HL-60 (cell line): ENCODE data around the gene UBE2L6.

Experiments used
- DNase-seq, 2 experiments: peaks; one replicate each; pipeline ENCODE4 v3.0.0-alpha.2; 2010 to 2020; ENCODE audit warnings: low read depth in 1 of 2, low spot score in 1 of 2
- H3K27ac ChIP-seq: fragments of 250-450 bp; sonication (Bioruptor Pico); replicated peaks from 2 replicates; pipeline ENCODE4 v1.5.1; 2020; ENCODE audit warnings: mild to moderate bottlenecking, moderate library complexity
- H3K27me3 ChIP-seq: fragments of 250-450 bp; sonication (Bioruptor Pico); 2 replicates; pipeline ENCODE4 v1.5.1; 2021; ENCODE audit warnings: mild to moderate bottlenecking, moderate library complexity; ENCODE audit not compliant: insufficient read depth, poor library complexity, severe bottlenecking
- H3K4me3 ChIP-seq: replicated peaks from 2 replicates; pipeline ENCODE4 v1.5.1; 2011; ENCODE audit warnings: mild to moderate bottlenecking, control low read depth, low read length; ENCODE audit not compliant: insufficient read depth
- GABPA ChIP-seq: IDR thresholded peaks from 2 replicates; pipeline ENCODE4 v1.6.1; 2012; ENCODE audit warnings: low read depth
- POLR2AphosphoS5 ChIP-seq: IDR thresholded peaks from 2 replicates; pipeline ENCODE4 v1.6.1; 2012; ENCODE audit warnings: low read depth
- SPI1 ChIP-seq: IDR thresholded peaks from 2 replicates; pipeline ENCODE4 v1.6.1; 2012; ENCODE audit warnings: low read depth, mild to moderate bottlenecking, borderline replicate concordance
- long read RNA-seq: library from polyadenylated mRNA; unstranded; transcript quantifications from one replicate; pipeline ENCODE4 v2.0.0, GENCODE V29; 2020
- TF ChIP-seq, protein P1 (sequence below): IDR thresholded peaks from one replicate; pipeline ENCODE4 v1.5.1; 2011; ENCODE audit warnings: low read length, control low read depth, inconsistent platforms; ENCODE audit not compliant: insufficient read depth
- TF ChIP-seq, protein P2 (sequence below): IDR thresholded peaks from 2 replicates; pipeline ENCODE4 v1.6.1; 2012; ENCODE audit warnings: low read depth; ENCODE audit not compliant: insufficient replicate concordance

The UBE2L6 gene
- long read RNA-seq: 0 reads

DNA sequence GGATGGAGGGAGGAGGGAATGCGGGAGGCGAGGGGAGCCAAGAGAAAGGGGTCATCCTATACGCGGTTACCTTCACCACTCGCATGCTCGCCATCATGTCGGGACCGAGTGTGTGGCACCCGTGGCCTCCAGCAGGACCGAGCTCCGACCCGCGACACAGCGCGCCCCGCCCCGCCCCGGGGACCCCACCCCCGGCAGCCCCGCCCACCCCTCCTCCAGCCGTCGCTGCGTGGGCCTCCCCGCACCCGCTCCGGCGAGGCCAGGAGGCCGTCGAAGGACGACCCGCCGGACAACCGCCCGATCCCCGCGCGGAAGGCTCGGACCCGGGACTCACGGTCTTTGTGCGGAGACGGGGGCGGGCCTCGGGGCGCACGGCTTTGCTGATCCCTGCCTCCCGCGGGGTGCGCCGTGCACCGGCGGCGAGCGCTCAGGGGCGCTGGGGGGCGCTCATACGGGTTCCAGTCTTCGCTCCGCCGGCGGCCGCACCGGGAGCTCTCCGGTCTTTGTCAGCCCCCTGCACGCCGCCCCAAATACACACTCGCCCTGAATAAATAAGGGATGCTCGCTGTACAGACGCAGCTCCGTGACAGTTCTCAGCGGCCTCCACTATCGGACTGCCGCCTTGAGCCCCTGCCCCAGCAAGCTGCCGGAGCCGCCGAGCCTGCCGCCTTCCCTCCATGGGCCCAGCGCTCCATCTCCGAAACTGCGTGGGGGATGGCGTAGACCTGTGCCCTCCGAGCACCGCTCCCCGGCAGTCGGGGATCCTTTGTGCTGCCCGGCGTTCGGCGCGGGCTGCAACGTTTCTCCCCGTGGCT is at the start of gene UBE2L6:
Gene UBE2L6, minus strand, starts transcription at position 158 of the 815 bp plus-strand sequence. Its CDS starts 61 bp downstream, at position 97.
- peak within 1 kb of the TSS; percentile 90 for H3K4me3 ChIP-seq
- peak within 1 kb of the TSS; percentile 51 for H3K27ac ChIP-seq
- no peaks in the 10 kb centered on the region for H3K27me3 ChIP-seq
- TF ChIP-seq GABPA (no peak), POLR2AphosphoS5 (no peak), SPI1 (no peak)
- TF ChIP-seq, protein P1, sequence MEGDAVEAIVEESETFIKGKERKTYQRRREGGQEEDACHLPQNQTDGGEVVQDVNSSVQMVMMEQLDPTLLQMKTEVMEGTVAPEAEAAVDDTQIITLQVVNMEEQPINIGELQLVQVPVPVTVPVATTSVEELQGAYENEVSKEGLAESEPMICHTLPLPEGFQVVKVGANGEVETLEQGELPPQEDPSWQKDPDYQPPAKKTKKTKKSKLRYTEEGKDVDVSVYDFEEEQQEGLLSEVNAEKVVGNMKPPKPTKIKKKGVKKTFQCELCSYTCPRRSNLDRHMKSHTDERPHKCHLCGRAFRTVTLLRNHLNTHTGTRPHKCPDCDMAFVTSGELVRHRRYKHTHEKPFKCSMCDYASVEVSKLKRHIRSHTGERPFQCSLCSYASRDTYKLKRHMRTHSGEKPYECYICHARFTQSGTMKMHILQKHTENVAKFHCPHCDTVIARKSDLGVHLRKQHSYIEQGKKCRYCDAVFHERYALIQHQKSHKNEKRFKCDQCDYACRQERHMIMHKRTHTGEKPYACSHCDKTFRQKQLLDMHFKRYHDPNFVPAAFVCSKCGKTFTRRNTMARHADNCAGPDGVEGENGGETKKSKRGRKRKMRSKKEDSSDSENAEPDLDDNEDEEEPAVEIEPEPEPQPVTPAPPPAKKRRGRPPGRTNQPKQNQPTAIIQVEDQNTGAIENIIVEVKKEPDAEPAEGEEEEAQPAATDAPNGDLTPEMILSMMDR: no peak
- TF ChIP-seq, protein P2, sequence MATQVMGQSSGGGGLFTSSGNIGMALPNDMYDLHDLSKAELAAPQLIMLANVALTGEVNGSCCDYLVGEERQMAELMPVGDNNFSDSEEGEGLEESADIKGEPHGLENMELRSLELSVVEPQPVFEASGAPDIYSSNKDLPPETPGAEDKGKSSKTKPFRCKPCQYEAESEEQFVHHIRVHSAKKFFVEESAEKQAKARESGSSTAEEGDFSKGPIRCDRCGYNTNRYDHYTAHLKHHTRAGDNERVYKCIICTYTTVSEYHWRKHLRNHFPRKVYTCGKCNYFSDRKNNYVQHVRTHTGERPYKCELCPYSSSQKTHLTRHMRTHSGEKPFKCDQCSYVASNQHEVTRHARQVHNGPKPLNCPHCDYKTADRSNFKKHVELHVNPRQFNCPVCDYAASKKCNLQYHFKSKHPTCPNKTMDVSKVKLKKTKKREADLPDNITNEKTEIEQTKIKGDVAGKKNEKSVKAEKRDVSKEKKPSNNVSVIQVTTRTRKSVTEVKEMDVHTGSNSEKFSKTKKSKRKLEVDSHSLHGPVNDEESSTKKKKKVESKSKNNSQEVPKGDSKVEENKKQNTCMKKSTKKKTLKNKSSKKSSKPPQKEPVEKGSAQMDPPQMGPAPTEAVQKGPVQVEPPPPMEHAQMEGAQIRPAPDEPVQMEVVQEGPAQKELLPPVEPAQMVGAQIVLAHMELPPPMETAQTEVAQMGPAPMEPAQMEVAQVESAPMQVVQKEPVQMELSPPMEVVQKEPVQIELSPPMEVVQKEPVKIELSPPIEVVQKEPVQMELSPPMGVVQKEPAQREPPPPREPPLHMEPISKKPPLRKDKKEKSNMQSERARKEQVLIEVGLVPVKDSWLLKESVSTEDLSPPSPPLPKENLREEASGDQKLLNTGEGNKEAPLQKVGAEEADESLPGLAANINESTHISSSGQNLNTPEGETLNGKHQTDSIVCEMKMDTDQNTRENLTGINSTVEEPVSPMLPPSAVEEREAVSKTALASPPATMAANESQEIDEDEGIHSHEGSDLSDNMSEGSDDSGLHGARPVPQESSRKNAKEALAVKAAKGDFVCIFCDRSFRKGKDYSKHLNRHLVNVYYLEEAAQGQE: no peak
- DNase-seq: peak; percentile 21 to 42

DNA sequence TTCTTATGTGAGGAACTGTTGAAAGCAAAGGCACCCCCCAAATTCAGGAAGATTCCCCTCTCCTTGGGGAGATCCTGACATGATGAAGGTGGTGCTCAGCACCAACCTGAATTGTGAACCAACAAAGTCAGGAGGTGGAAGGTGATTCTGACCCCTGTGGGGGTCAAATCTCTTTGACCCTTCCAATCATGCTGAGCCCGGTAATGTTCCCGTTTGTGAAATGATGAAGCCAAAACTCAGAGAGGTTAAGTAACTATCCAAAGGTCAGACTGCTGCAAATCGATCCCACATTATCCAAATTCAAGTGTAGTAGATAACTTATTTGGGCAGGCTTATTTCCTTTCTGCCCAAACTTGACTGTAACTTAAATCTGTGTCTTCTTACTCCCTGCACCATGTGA is 49.1 kb upstream of the UBE2L6 start:
- TF ChIP-seq, protein P2: no peak
- TF ChIP-seq POLR2AphosphoS5: no peak
- no peak for TF ChIP-seq GABPA
- TF ChIP-seq, protein P1: no peak
- no peak for TF ChIP-seq SPI1
- Histone ChIP-seq H3K27ac (no peak overlapping the region), H3K4me3 (no peak overlapping the region), H3K27me3 (no peaks in the 10 kb centered on the region)
- DNase-seq: no peak

DNA sequence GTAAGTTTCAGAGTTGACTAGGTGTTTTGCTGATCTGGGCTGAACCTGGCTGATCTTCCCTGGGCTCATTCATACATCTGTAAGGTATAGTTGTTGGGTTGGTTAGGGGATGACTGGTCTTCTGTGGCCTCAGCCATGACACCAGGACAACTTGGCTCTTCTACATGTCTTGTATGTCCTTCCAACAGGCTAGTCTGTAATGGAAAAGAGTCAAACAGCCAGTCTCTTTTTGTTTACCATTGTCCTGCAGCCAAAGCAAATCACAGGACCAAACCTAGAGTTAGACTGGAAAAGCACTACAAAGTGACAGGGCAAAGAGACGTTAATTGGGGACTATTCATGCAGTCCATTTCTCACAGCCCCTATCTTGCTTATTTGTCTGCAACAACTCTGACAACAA is 47.8 kb upstream of the UBE2L6 start:
- no peak for DNase-seq
- H3K27me3 ChIP-seq: no peaks in the 10 kb centered on the region

More for the DNA sequence above, 47.8 kb upstream of the UBE2L6 start:
- TF ChIP-seq GABPA (no peak), POLR2AphosphoS5 (no peak), SPI1 (no peak)
- TF ChIP-seq, protein P2: no peak
- TF ChIP-seq, protein P1: no peak
- no peak overlapping the region for H3K27ac ChIP-seq
- no peak overlapping the region for H3K4me3 ChIP-seq
